GM23338 (cell line): ENCODE results near the gene UBTD1. TPM values are rescaled to one million over a fixed set of nuclear protein-coding genes. Genes with fewer than 3 reads are reported as not detected.

Source experiments
- ATAC-seq: fragments of 200-7000 bp; cut with Tn5 transposase; 3 replicates; pipeline ENCODE4 v1.9.1; 2020
- DNase-seq: peaks from one replicate; pipeline ENCODE4 v3.0.0-alpha.2; 2015; ENCODE audit warnings: low spot score
- H2AFZ ChIP-seq: fragments of 200-600 bp; sonication (generic); 2 replicates; pipeline ENCODE4 v1.8.0; 2016; ENCODE audit warnings: antibody characterized with exemption, mild to moderate bottlenecking, moderate library complexity
- H3F3A ChIP-seq: fragments of 200-600 bp; sonication (generic); replicated peaks from 2 replicates; pipeline ENCODE4 v1.8.0; 2017; ENCODE audit warnings: antibody characterized with exemption, mixed run types, low read depth
- H3K27ac ChIP-seq: fragments of 200-600 bp; sonication (generic); 2 replicates; pipeline ENCODE4 v1.6.1; 2016; ENCODE audit warnings: low read depth
- H3K27me3 ChIP-seq: fragments of 200-600 bp; sonication (generic); 2 replicates; pipeline ENCODE4 v1.8.0; 2016; ENCODE audit warnings: mild to moderate bottlenecking, mixed run types, moderate library complexity; ENCODE audit not compliant: insufficient read depth
- H3K36me3 ChIP-seq: fragments of 200-600 bp; sonication (generic); 2 replicates; pipeline ENCODE4 v1.8.0; 2016; ENCODE audit warnings: mild to moderate bottlenecking; ENCODE audit not compliant: insufficient read depth
- H3K4me1 ChIP-seq: fragments of 200-600 bp; sonication (generic); 2 replicates; pipeline ENCODE4 v1.8.0; 2016; ENCODE audit warnings: mild to moderate bottlenecking, moderate library complexity; ENCODE audit not compliant: insufficient read depth
- H3K4me2 ChIP-seq: fragments of 200-600 bp; sonication (generic); 2 replicates; pipeline ENCODE4 v1.7.1; 2017; ENCODE audit warnings: mixed run types
- H3K4me3 ChIP-seq: fragments of 200-600 bp; sonication (generic); 2 replicates; pipeline ENCODE4 v1.6.1; 2016; ENCODE audit warnings: mixed run types
- H3K79me2 ChIP-seq: fragments of 200-600 bp; sonication (generic); replicated peaks from 2 replicates; pipeline ENCODE4 v1.8.0; 2017; ENCODE audit warnings: mild to moderate bottlenecking; ENCODE audit not compliant: insufficient read depth
- H3K9me2 ChIP-seq: fragments of 200-600 bp; sonication (generic); 2 replicates; pipeline ENCODE4 v1.8.0; 2017; ENCODE audit not compliant: insufficient read depth
- H4K20me1 ChIP-seq: fragments of 200-600 bp; sonication (generic); replicated peaks from 2 replicates; pipeline ENCODE4 v1.8.0; 2017; ENCODE audit warnings: mild to moderate bottlenecking; ENCODE audit not compliant: insufficient read depth
- H3K27ac Mint-ChIP-seq: 2 replicates; pipeline ENCODE4 v1.8.0; 2020; ENCODE audit warnings: inconsistent platforms, mild to moderate bottlenecking, moderate library complexity, mixed read lengths
- H3K27me3 Mint-ChIP-seq: 3 replicates; pipeline ENCODE4 v1.8.0; 2022; ENCODE audit warnings: low read depth, mild to moderate bottlenecking, moderate library complexity, mixed read lengths, inconsistent platforms; ENCODE audit not compliant: insufficient read depth, poor library complexity
- H3K36me3 Mint-ChIP-seq: 3 replicates; pipeline ENCODE4 v1.8.0; 2021; ENCODE audit warnings: low read depth, mild to moderate bottlenecking, inconsistent platforms, moderate library complexity, mixed read lengths
- H3K4me1 Mint-ChIP-seq: 3 replicates; pipeline ENCODE4 v1.8.0; 2020; ENCODE audit warnings: mild to moderate bottlenecking, inconsistent platforms, mixed read lengths
- H3K4me3 Mint-ChIP-seq: 3 replicates; pipeline ENCODE4 v1.8.0; 2021; ENCODE audit warnings: moderate library complexity, mild to moderate bottlenecking, inconsistent platforms, mixed read lengths
- H3K9me3 Mint-ChIP-seq: 3 replicates; pipeline ENCODE4 v1.8.0; 2020; ENCODE audit warnings: moderate library complexity, mild to moderate bottlenecking, inconsistent platforms, mixed read lengths
- CREB1 ChIP-seq: fragments of 250-450 bp; sonication (Bioruptor Pico); IDR thresholded peaks from 2 replicates; pipeline ENCODE4 v1.5.0; 2020; ENCODE audit warnings: low read depth, mild to moderate bottlenecking, moderate library complexity
- ETS1 ChIP-seq: IDR thresholded peaks from 2 replicates; pipeline ENCODE4 v1.6.1; 2016; ENCODE audit warnings: antibody characterized with exemption
- EZH2 ChIP-seq: fragments of 200-600 bp; sonication (generic); IDR thresholded peaks from one replicate; pipeline ENCODE4 v1.8.0; 2017; ENCODE audit warnings: antibody characterized with exemption, mild to moderate bottlenecking, low read depth; ENCODE audit not compliant: unreplicated experiment
- EZH2phosphoT487 ChIP-seq: fragments of 200-600 bp; sonication (generic); IDR thresholded peaks from one replicate; pipeline ENCODE4 v1.8.1; 2018; ENCODE audit warnings: antibody characterized with exemption; ENCODE audit not compliant: unreplicated experiment
- JUNB ChIP-seq: IDR thresholded peaks from one replicate; pipeline ENCODE4 v1.6.1; 2016; ENCODE audit warnings: antibody characterized with exemption; ENCODE audit not compliant: unreplicated experiment
- NANOG ChIP-seq: IDR thresholded peaks from 2 replicates; pipeline ENCODE4 v1.6.1; 2016; ENCODE audit warnings: antibody characterized with exemption, borderline replicate concordance
- POLR2AphosphoS5 ChIP-seq: IDR thresholded peaks from 2 replicates; pipeline ENCODE4 v1.6.1; 2016; ENCODE audit warnings: antibody characterized with exemption, low read depth
- STAT1 ChIP-seq: IDR thresholded peaks from one replicate; pipeline ENCODE4 v1.6.1; 2016; ENCODE audit warnings: antibody characterized with exemption; ENCODE audit not compliant: unreplicated experiment
- ZNF114 ChIP-seq: fragments of 250-450 bp; sonication (Bioruptor Pico); IDR thresholded peaks from 2 replicates; pipeline ENCODE4 v1.5.0; 2020; ENCODE audit warnings: mild to moderate bottlenecking, moderate library complexity
- ZNF462 ChIP-seq: fragments of 250-450 bp; sonication (Bioruptor Pico); IDR thresholded peaks from 2 replicates; pipeline ENCODE4 v1.5.0; 2020; ENCODE audit warnings: mild to moderate bottlenecking, moderate library complexity
- polyA plus RNA-seq: library from polyadenylated mRNA; unstranded; fragments of >200 nt; fragmentation: Nextera tagmentation; extraction: Ambion mirVana; gene quantifications from 2 replicates; pipeline ENCODE4 v1.2.1, GENCODE V29; 2016
- total RNA-seq: library from RNA; depleted of rRNA; stranded (reverse); fragments of >200 nt; shearing (Covaris generic); gene quantifications from 2 replicates; pipeline ENCODE4 v1.2.3, GENCODE V29; 2014

The UBTD1 gene
- total and polyA plus RNA-seq, 2 experiments from 2014 or later = 17.3 to 29.0 TPM

GRCh38 chr10:97519342-97519741 is 20.6 kb downstream of the UBTD1 start:
- Mint-ChIP-seq H3K9me3 (no peaks in the 10 kb centered on the region), H3K27me3 (peaks cover 13% of the 10 kb centered on the region), H3K36me3 (no peaks in the 10 kb centered on the region), H3K27ac (no peak overlapping the region), H3K4me1 (peaks cover 40% of the 10 kb centered on the region), H3K4me3 (no peak overlapping the region)
- H3K4me1 ChIP-seq = peaks cover 29% of the 10 kb centered on the region
- no peaks in the 10 kb centered on the region for H3K36me3 ChIP-seq
- H3F3A ChIP-seq = no peaks in the 10 kb centered on the region
- H3K27ac ChIP-seq = no peak overlapping the region
- no peak overlapping the region for H3K4me3 ChIP-seq
- H2AFZ ChIP-seq = no peak overlapping the region
- H4K20me1 ChIP-seq = peaks cover 12% of the 10 kb centered on the region; the same call in 1 of the 2 replicates
- DNase-seq = no peak
- H3K79me2 ChIP-seq = peaks cover 51% of the 10 kb centered on the region
- H3K9me2 ChIP-seq = no peaks in the 10 kb centered on the region
- H3K27me3 ChIP-seq = no peaks in the 10 kb centered on the region
- no peak overlapping the region for H3K4me2 ChIP-seq
- ATAC-seq = no peak
- no peak for TF ChIP-seq NANOG
- TF ChIP-seq STAT1 = no peak
- no peak for TF ChIP-seq EZH2

- peaks cover 13% of the 10 kb centered on the region for H3K27me3 Mint-ChIP-seq
- peaks cover 29% of the 10 kb centered on the region for H3K4me1 ChIP-seq
- no peaks in the 10 kb centered on the region for H3K9me2 ChIP-seq
- H3K4me2 ChIP-seq = peak overlapping the region; percentile 45; the same call in 1 of the 2 replicates
- peak overlapping the region; percentile 60; the same call in 1 of the 2 replicates for H3K27ac Mint-ChIP-seq
- peaks cover 52% of the 10 kb centered on the region for H3K79me2 ChIP-seq
- H3K4me1 Mint-ChIP-seq = peaks cover 34% of the 10 kb centered on the region
- H3K27ac ChIP-seq = peak overlapping the region; percentile 53; the same call in 1 of the 2 replicates
- no peaks in the 10 kb centered on the region for H3K36me3 Mint-ChIP-seq
- H3K9me3 Mint-ChIP-seq = no peaks in the 10 kb centered on the region
- peak; percentile 5; the same call in 2 of the 3 replicates for ATAC-seq
- H2AFZ ChIP-seq = no peak overlapping the region
- H4K20me1 ChIP-seq = no peaks in the 10 kb centered on the region; the same call in 1 of the 2 replicates
- no peak for DNase-seq
- no peak for TF ChIP-seq STAT1
- TF ChIP-seq POLR2AphosphoS5 = no peak
- no peak for TF ChIP-seq JUNB
- no peak for TF ChIP-seq ETS1
- TF ChIP-seq CREB1 = no peak
- no peak for TF ChIP-seq ZNF114
- TF ChIP-seq EZH2 = no peak
- no peak for TF ChIP-seq ZNF462 (CRISPR knock-in tag)
- TF ChIP-seq EZH2phosphoT487 = no peak
- H3K4me3 ChIP-seq = no peak overlapping the region
- H3K27me3 ChIP-seq = no peaks in the 10 kb centered on the region
- H3K4me3 Mint-ChIP-seq = no peak overlapping the region
- H3F3A ChIP-seq = no peaks in the 10 kb centered on the region
- no peaks in the 10 kb centered on the region for H3K36me3 ChIP-seq
Observed at GRCh38 chr10:97520520-97520919, 21.8 kb downstream of the UBTD1 start.
